ENCODE results near the gene ABL1.
"Not testable (repeated sequence)": the region's sequence is repeated elsewhere in the genome, so short reads cannot be mapped to it uniquely, and the experiment has no call there.

ABL1 gene

DNA sequence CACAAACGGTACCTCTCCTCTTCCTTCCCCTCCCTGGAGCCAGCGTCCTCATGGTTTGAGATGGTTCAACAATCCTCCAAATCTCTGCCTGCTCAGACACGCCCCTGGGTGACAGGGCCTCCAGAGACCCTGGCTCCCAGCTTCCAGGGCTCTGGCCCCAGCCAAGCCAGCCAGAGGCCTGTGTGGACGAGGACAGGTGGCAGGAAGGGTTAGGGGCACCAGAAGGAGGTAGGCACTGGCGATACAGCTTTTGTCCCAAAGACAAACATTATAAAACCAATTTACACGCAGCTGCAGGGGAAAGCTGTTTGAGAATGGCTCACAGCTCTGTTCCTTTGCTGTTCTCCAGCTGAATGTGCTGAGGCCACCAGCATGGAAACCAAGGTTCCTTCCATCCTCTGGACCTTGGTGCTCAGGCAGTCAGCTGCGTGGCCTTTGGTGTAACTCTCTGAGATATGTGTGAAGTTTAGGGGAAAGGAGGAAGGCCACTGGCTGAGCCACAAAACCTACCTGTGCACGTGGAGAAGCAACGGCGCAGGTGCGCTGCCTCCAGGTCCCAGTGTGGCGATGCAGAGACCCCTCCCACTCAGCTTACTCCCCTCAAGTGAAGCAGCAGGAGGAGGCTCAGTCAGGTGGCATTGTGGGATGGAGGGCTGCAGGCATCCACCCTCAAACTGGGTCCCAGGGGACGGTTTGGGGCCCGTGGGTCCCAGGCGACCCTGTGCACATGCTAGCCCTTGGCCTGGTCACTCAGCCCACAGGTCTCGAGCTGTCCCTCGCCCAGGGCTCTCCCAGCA is 65.8 kb downstream of the ABL1 start:
- DNase-seq (ENCODE audit: extremely low read depth in 1 of 2, low read depth in 1 of 2), result no peak

DNA sequence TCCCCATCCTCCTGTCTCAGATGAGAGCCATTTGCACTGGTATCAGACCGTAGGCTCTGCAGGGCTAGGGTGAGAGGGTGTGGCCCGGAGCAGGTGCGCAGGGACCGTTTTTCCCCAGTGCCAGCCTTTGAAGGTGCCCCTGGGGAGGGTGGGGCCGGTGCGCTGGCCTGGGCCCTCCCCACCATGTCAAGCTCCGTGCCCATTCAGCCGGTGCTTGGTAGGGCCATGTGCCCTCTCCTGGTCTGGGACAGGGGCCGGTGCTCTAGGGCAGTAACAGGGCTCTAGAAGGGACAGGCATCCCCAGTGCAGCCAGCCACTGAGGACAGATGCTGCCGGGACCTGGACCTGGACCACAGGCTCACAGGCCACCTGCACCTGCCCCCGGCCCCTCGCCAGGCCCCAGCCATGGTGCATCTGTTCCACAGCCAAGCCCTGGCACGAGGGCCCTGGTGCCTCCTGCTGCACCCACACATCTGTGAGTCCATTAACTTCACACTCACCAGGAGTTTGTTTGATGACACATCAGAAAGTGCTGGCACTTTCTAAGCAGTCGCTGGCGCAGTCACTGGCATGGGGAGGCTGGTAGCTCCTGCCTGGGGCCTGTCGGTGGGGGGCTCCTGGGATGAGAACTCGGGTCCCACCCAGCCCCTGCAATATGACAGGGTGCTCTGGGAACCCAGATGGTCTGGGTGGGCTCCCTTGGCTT is 66.6 kb downstream of the ABL1 start:
- DNase-seq (ENCODE audit: extremely low read depth in 1 of 2, low read depth in 1 of 2), result no peak

DNA sequence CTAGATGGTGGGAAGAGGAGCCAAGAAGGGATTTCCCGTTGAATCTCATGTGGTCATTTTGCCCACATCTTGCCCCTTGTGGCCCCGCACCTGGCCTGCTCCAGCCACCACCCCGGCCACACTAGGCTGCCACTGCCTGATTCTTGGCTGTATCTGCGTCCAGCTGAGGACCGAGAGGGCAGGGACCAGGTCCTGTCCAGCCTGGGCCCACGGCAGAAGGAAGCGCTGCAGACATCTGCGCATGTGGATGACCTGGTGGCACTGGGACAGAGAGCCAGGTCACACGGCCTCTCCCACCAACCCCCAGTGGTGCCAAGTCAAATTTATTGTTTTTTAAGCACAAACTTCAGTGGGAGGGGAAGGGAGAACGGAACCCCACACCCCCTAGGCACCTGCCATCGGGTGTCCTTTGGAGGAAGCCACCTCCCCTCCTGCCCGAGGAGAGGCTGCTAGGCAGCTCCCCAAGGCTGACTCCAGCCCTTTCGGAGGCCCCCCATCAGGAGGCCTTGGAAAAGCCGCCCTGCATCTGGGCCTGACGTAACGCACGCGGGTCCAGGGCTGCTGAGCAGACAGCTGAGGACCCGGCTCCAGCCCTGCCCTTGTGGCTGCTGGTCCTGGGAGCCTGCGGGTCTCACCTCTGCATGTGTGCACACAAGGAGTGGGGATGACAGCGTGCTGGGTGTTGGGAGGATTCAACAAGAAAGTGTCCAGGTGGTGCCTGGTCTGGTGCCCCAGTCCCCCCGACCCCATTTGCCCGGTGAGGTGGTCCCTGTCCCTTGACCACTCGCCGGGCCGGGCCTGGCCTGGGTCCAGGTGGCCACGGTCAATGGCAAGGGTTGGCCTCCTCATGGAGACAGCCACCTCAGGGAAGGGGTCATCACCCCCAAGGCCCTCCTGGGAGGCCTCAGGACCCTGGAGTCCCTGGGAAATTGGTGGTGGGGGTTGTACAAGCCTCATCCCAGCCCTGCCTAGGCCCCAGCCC is 67.4 kb downstream of the ABL1 start:
- DNase-seq (ENCODE audit: extremely low read depth in 1 of 2, low read depth in 1 of 2), result no peak

DNA sequence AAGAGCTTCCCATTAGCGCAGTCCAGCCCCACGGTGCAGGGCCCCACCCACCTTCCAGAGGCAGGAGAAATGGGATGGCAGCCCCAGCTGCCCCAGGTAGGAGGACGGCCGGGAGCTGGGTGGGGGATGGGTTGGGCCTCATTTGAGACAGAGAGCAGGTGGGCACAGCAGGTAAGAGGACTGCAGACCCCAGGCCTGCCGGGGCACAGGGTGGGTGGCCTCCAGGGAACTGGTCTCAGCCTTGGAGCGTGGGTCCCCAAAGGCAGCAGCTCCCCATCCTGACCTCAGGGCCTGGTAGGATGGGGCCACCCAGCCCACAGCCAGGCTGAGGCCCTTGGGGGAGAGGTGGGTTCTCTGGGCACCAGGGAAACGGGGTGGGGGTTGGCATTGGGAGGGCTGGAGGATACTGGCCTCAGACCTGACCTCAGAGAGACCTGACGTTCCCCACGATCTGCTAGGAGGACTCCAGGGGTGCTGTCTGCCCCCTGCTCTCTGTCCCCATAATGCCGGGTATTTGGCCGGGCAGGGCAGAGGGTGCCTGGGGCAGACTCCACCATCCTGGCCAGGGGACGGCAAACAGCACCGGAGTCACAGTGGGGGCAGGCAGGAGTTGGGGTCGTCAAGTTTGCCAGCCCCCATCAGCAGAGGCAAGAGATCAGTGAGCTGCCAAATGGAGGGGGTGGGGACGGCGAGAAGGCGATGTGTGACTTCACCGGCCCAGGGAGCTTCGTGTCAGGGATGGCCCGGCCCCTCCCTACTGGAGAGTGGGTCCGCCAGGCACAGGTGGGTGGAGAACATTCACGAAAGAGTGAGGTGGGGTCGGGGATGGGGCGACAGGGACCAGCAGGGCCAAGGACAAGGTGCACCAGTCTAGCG is 68.4 kb downstream of the ABL1 start:
- DNase-seq (ENCODE audit: extremely low read depth in 1 of 2, low read depth in 1 of 2), result no peak

DNA sequence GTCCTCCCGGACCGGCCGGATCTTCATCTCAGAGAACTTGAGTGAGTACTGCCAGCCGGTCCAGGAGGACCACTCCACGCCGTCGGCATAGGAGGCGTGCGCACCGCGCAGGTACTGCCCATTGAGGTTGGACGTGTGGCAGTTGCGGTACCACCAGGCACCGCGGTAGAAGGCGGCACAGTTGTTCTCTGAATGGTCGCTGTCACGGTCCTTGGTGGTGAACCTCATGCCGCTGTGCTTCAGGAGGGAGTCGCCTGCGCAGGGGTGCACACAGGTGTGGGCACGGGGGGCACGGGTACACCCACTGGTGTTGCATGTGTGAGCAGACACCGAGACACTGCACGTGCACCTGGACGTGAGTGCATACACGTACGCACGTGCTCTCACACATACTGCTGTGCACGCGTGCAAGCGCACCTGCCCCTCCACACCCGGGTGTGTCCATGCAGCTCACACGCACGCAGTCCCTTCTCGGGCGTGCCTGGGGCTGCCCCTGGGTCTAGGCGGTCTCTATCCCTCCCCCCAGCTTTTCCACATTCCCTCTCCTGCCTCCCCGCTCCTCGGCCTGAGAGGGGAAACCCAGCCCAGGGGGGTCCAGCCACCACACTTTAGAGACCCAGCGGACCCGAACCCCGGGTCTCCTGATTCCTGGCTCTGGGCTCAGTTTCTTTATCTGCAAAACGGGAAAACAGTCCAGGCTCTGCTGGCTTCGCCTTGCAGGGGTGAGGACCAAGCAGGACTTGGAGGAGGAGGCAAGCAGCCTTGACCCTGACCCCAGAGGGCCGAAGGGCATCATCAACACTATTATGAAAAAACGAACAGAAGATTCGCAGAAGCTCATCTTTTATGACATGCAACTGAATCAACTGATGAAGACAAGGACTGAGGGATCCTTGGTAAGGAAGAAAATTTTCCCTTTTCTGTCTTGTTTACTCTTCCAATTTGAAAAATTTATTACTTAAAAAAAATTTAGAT is 69.3 kb downstream of the ABL1 start:
- DNase-seq (ENCODE audit: extremely low read depth in 1 of 2, low read depth in 1 of 2), result no peak

DNA sequence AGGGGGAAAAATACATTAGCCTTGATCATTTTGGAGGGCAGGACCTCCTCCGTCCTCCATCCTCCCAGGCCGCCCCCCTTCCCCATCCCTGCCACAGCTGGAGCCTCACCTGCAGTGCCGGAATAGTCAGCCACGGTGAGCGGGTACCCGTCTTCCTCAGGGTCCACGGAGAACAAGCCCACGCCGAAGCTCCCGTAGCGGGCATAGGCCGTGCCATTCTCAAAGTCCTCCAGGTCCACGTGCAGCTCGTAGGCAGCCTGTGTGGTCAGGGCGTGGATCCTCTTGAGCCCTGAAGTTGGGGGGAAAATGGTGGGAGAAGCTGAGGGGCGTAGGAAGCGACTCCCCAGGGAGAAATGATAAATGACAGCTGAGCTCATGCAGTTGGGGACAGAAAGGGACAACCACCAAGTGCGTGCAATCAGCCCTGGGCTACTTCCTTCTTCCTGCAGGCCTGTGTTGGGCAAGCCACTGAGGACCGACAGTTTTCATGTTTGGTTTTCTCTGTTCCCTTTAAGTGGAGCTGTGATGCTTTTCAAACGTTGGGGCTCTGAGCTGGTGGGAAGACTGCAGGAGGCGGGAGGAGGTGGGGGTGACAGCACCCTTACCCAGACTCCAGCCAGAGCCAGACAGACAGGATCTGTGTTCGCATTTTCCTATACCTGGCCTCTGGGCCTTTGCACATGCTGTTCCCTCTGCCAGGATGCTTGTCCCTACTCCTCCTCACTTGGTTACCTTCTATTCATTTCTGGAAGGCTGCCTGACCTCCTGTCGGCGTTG is 70.3 kb downstream of the ABL1 start:
- DNase-seq (ENCODE audit: extremely low read depth in 1 of 2, low read depth in 1 of 2), result no peak

DNA sequence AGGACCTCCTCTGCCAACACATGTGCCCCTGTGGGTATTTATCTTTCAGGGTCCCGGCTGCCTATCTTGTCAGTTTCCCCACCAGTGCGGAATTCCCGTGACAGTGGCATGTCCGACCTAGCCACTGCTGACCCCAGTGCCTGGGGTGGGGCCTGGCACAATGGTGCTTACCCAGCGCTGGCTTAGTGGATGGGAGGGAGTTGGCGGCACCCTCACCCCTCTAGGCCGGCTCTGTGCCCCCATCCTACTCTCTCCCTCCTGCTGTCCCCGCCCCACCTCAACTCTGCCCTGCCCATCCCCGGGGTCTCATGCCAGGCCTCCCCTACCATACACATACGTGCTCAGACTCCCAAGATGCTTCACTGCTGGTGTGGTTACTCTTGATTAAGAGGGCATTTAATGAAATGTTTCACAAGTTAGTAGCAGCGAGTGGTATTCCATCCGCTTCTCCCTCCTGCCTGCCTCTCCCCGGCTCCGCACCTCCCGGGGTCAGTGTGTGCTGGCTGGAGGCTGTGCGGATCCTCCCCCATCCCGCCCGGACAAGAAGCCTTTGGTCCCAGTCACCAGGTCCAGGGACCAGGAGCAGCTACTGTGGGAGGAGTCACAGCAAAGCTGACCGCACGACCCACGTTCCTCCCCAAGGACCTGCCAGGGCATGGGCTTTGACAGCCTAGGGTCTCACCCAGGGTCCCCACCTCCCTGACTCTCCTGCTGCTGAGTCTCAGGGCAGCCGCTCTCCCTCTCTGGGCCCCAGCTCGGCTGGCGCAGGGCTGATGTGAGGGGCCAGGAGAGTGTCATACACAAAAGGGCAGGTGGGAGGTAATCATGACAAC is 71.1 kb downstream of the ABL1 start:
- DNase-seq (ENCODE audit: extremely low read depth in 1 of 2, low read depth in 1 of 2), result no peak

DNA sequence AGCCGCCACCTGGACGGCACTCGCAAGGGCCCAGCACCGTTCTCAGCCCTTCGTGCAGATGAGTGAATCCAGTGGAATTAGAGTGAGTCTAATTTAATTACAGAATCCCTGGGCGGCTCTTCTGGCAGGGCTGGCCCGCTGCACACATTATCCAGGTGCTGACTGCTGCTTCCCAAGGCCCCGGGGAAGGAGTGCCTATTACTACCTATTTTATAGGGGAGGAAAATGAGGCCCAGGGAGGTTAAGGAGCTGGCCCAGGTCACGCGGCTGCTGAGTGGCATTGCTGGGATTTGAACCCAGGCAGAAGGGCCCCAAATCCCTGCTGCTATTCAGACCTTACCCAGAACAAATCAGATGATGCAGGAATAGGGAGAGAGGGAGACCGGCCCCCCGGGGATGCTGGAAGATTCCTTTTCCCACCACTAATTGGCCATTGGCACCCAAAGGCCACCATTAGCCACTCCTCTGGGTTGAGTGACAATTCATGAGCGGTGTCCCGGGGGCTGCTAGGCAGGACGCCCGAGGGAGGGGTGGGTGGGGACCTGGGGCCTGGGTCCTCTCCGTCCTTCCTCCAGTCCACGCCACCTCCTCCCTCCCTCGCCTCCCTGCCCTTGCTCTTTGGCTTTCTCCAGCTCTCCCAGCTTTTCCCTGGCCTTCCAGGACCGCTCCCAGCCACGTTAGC is 71.8 kb downstream of the ABL1 start:
- DNase-seq (ENCODE audit: extremely low read depth in 1 of 2, low read depth in 1 of 2), result no peak

DNA sequence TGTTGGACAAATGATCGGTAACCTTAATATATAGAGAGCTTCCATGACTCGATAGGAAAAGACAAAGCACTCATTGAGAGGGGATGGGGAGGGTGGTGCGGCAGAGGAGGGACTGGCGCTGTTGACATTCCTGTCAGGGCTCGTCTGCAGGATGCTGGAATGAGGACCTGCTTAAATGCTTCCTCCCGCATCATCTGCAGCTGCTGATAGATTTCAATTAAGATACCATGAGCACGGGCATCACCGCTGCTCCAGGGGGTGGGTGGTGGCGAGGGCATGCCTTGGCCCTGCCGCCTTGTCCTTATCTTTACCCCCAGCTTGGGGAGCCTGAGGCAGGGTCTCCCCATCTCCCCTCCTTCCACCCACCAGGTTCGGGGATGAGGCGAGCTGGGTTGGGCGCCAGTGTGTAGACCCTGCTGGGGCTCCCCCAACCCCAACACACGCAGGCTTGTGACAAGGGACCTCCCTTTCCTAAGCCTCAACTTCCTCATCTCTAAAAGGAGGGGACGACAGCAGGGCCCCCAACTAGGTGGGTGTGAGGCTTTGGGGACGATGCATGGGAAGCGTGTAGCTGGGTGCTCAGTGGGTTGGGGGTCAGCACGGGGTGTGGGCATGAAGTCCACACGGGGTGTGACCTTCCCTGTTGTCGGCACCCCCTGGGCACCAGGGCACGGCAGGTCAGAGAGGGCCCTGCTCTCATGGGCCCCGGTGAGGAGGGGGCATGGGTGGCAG is 73.3 kb downstream of the ABL1 start:
- DNase-seq (ENCODE audit: extremely low read depth in 1 of 2, low read depth in 1 of 2), result no peak

DNA sequence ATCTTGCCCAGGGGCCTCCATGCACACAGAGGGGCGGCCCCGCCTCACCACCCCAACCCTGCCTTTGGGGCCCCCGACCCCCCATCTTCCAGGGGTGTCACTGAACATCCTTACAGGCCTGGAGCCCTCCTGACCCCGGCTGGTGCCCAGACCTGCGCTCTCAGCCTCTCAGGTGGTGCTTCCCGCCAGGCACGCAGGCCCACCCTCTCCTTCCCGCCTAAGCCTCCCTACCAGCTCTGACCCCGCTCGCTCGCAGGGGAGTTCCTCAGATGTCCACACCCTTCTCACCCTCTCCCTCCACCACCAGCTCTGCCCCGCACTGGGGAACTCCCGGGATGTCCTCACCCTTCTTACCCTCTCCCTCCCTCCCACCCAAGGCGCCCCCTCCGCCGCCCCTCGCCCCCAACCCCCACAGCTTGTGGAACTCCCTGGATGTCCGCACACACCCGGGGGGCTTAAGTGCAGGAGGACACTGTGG is 73.9 kb downstream of the ABL1 start:
- no peak for DNase-seq (ENCODE audit: extremely low read depth in 1 of 2, low read depth in 1 of 2)

DNA sequence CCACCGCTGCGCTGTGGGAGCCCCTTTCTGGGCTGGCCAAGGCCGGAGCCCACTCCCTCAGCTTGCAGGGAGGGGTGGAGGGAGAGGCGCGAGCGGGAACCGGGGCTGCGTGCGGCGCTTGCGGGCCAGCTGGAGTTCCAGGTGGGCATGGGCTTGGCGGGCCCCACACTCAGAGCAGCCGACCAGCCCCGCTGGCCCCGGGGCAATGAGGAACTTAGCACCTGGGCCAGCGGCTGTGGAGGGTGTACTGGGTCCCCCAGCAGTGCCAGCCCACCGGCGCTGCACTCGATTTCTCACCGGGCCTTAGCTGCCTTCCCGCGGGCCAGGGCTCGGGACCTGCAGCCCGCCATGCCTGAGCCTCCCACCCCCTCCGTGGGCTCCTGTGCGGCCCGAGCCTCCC is 75.0 kb downstream of the ABL1 start:
- not testable (repeated sequence) for DNase-seq (ENCODE audit: extremely low read depth in 1 of 2, low read depth in 1 of 2)

DNA sequence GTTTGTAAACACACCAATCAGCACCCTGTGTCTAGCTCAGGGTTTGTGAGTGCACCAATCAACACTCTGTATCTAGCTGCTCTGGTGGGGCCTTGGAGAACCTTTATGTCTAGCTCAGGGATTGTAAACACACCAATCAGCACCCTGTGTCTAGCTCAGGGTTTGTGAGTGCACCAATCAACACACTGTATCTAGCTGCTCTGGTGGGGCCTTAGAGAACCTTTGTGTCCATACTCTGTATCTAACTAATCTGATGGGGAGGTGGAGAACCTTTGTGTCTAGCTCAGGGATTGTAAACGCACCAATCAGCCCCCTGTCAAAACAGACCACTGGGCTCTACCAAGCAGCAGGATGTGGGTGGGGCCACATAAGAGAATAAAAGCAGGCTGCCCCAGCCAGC is 75.6 kb downstream of the ABL1 start:
- DNase-seq (ENCODE audit: extremely low read depth in 1 of 2, low read depth in 1 of 2), result not testable (repeated sequence)

DNA sequence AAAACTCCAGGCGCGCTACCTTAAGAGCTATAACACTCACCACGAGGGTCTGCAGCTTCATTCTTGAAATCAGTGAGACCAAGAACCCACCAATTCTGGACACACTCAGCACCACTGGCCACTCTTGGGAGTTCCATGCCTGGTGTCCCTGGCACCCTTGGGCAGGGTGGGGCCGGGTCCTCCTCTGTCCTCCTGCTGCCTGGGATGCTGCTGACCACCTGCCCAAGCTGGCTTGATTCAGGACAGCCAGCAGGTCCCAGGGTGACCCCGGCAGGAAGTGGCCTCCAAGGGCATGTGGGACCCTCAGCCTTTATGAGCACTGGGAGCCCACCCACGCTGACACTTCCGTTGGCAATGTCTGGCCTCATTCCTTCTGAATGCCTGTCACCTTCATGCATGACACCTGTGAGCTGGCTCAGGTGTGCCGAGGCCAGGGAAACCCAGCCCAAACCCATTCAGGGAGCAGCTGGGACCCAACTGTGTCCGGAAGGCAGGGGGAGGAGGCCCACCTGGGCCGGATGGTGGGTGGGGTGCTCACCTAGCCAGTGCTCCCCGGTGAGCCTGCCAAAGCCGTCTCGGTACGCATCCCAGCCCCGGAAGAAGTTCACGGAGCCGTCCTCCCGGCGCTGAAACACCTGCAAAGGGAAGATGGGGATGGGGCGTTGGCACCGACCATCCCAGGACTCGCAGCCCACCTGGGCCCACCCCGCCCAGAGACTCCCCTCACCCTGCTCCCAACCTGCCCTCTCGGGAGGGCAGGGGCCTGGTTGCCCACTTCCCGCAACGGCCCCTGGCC is 76.4 kb downstream of the ABL1 start:
- no peak for DNase-seq (ENCODE audit: extremely low read depth in 1 of 2, low read depth in 1 of 2)

DNA sequence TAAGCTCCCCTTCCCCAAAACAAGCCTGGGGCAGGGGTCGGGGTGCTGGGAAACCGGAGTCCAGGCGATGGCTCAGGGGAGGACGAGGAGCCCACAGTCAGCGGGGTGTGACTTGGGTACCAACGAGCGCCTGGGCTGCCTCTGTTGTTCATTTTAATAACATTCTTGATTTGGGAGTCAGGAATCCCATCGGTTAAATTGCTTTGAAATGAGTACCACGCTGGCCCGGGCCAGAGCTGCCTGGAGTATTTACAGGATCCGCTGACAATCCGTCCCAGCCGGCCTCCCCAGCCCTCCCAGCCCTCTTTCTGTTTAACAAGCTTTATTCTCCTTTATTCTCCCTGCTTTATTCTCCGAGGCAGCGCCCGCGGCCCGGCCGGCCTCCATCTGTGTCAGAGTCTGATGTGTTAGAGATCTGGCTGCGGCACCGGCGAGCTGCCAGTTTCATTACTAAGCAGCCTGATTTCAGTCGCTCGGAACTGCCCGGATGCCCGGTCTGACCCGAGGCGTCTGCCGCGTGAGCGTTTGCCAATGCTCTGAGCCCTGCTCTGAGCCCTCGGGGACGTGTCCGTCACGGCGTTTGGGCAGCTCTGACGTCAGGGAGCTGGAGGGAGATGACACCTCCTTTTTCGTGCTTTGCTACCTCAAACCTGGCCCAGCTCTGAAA is 78.0 kb downstream of the ABL1 start:
- DNase-seq (ENCODE audit: extremely low read depth in 1 of 2, low read depth in 1 of 2), result no peak

Data from activated CD8-positive, alpha-beta memory T cell treated with anti-CD3 and anti-CD28 coated beads for 1 hour (primary cell).